ENCODE results near the gene NTRK2.

Gene NTRK2

GRCh38 chr9:84812847-84813246 lies 143.3 kb downstream of the NTRK2 start:
- no peak for DNase-seq (ENCODE audit: low spot score)
- FAIRE-seq: no peak

- no peak for FAIRE-seq
- DNase-seq (ENCODE audit: low spot score): no peak
Measured at GRCh38 chr9:84815554-84815953, 146.0 kb downstream of the NTRK2 start.

DNA sequence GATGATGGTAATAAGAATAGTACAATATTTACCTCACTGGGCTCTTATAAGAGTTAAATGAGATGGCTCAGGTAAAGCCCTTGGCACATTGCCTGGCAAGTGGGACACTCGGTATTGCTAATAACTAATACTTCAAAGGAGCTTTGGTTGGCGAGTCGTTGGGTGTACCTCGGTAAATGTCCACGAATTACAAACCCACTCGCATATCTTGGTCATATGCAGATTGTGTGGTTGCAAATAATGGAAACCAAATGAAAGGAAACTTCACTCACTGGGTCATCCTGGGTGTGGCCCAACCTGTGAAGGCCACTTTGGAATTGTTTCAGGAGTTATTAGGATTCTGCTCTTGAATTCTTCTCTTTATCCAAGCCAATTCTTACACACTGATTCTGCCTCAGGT lies 147.5 kb downstream of the NTRK2 start:
- FAIRE-seq (no peak), DNase-seq (ENCODE audit: low spot score) (no peak)

GRCh38 chr9:84818791-84819190 lies 149.3 kb downstream of the NTRK2 start:
- DNase-seq (ENCODE audit: low spot score): no peak
- FAIRE-seq: no peak

DNA sequence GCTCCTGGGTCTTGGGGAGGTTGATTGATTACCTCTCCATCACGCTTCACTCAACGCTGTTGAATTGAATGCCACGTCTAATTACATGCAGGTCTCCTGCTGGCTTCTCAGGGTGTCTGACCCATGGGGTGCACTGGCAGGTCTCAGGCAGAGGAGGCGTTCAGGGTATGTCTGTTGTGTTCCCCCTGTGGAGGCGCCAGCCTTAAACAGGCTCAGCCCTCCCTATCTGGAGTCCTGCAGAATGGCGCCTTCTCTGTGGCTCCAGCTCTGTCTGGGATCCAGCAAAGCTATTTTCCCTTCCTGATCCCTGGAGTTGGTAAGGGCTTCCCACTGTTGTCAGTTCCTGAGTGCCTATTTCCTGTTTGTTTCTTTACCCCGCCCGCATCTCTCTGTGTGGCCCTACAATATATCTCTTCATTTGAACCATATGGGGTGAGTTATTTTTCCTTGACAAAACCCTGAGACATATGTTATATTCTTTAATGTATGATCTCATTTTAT lies 150.0 kb downstream of the NTRK2 start:
- no peak for DNase-seq (ENCODE audit: low spot score)
- no peak for FAIRE-seq

DNA sequence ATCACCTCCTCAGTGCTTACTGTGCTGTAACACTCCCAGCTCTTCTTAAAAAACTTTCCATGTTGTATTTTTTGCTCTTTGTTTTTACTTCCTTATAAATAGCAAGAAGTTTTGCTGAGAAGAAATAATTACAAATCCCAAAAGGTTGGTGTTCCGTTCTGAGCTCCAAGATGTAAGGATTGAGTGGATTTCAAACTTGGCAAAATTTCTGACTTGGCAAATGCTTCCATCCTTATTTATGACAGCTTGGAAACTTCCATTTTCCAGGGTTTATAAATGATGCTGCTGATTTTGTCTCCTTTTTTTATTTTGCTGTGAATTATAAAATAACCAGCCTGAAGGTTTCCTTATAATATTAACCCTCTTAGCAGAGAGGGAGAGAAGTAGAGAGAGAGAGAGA lies 151.9 kb downstream of the NTRK2 start:
- no peak for FAIRE-seq
- no peak for DNase-seq (ENCODE audit: low spot score)

DNA sequence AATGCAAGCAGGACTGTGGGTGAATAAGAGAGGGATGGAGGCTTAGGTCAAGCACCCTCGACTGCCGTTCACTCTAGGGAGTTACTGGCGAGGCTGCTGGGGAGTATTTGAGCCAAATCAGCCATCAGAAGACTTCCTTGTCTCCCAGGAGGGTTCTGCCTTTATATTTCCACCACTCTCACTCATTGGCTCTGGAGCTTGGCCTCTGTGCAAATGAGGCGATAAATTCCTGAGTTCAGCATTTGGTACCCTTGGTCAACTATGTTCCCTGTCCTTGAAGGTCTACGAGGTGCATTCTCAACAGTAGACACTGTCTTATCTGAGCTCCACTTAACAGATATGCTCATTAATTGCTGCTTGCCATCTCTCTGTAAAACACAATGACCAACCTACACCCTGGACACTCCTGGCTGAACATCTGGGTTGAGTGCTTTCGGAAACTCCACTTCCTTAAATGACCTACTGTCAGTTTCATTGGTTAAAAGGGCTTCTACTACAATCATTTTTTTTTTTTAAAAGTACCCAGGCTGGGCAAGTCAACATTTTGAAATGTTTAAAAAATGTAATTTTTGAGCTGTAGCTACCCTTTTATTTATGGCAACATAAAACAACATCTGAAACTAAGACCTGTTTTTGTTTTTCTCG lies 153.2 kb downstream of the NTRK2 start:
- FAIRE-seq (no peak), DNase-seq (ENCODE audit: low spot score) (no peak)

DNA sequence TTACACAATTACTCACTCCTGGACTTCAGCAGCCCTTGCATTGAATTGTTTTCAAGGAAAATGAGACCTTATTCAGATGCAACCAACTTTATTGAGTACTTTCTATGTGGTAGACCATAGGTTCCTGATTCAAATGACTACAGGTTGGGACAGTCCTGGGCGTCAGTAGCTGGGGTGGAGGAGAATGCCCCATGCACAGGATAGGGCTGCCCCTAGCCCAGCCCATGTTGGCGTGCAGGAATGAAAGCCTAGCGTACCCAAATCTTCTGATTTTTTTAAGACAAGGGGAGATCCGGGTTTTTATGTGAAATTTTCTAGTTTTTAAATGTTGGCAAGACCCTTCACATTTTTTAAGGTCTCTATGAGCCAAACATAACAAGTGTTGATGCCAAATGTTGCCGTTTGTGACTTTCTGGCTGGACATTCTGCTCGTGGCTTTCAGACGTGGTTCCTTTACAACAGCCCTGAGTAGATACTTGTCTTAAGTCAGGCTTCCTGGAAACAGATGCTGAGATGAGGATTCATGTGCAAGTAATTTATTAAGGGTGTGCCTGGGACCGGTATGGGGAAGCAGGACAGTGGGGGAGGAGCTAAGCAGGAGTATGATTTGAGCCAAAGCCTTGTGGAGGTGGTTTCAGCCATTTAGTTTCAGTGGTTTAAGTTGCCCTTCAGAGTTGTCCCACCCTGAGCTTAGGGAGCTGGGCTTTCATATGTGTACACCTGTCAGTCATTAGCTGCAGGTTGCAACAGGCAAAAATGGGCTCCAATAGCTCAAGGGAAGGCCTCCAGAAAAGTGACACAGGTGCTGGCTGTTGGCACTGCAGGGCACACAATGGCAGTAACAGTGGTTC lies 154.1 kb downstream of the NTRK2 start:
- no peak for DNase-seq (ENCODE audit: low spot score)

GRCh38 chr9:84827216-84827765 lies 157.8 kb downstream of the NTRK2 start:
- FAIRE-seq (no peak), DNase-seq (ENCODE audit: low spot score) (no peak)

More for the DNA sequence above, 154.1 kb downstream of the NTRK2 start:
- FAIRE-seq: no peak

DNA sequence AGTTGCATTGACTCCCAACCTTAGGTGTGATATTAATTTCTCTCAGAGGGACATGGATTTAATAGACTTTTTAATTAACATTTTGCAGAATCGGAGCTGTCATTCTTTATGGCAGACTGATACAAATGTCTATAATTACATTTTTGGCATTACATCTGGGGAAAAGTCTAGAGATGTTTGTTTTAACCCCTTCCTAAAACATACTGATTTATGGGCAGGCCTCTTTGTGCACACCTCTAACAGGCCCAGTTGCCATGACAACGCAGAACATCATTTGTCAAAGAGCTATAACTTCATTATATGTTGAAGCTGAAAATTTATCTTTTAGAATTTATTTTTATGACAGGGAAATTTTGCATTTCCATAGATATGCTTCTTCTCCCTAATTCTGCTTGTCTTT lies 158.5 kb downstream of the NTRK2 start:
- DNase-seq (ENCODE audit: low spot score) (no peak), FAIRE-seq (no peak)

DNA sequence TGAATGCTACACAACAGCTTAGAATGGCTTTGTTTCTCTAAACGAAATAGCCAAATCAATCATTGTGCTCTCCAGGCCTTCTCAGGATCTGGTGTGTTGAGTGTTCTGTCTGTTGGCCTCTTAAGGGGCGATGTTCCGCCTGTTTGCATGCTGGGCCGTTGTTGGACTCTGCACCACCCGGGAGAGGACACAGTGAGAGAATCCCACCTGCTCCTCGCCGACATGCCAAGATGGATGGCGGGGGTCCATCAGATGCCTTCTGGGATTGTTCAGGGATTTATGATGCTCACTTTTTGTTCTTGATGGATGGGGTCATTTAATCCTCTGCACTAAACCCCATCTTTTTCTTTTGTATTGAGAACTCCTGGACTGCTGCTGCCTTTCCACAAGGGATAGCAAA lies 159.9 kb downstream of the NTRK2 start:
- DNase-seq (ENCODE audit: low spot score): no peak
- no peak for FAIRE-seq

GRCh38 chr9:84829997-84830696 lies 160.6 kb downstream of the NTRK2 start:
- FAIRE-seq: no peak

DNA sequence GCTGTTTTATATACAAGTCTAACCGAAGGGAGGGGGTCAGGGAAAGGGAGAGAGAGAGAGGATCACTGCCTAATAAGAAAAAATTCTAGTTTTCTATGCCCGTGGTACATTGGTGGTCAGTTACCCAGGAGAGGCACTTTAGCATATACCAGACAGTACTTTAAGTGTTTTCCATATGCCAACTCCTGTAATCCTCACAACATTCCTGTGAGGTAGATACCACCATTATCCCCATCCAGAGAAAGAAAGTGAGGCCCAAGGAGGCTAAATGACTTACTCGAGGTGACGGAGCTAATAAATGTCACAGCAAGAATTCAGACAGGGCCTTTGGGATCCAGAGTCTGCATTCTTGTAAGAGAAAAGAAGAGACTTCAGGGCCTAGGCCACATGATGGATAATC lies 161.8 kb downstream of the NTRK2 start:
- FAIRE-seq: no peak
- no peak for DNase-seq (ENCODE audit: low spot score)

More at GRCh38 chr9:84829997-84830696, 160.6 kb downstream of the NTRK2 start:
- no peak for DNase-seq (ENCODE audit: low spot score)

DNA sequence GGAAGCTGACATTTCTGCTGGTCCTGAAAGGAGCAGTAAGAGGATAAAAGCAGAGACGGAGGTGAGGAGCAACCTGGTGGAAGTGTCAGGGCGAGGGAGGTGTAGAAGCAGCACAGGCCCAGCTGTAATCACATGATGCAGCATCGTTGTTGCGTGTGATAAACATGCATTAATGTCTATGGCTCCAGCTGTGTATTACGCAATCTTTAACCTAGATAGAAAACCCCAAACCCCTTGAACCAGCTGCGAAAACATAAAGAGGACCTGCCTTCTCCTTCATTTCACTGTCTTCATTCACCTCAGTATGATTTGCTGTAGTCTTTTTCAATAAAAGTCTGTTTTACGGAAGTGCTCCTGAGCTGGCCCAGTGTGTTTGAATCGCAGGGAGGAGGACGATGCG lies 162.9 kb downstream of the NTRK2 start:
- FAIRE-seq: no peak
- no peak for DNase-seq (ENCODE audit: low spot score)

DNA sequence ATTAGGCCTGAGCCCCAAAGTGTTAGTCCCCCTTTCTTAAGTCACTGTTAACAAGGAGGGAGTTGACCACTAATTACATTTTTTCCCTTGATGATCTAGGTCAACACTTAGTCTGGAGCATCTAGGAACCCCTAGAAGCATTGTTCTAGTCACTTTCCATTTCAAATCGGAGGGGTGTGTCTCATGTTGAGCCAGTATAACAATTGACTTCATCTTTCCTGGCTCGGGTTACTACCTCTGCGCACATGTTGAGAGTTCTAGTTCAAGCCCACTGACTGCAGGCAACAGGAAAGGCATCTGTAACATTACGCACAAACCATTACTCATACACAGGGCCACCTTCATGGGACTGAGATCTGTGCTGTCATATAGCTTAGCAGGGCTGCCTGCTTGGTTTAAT lies 164.9 kb downstream of the NTRK2 start:
- DNase-seq (ENCODE audit: low spot score) (no peak), FAIRE-seq (no peak)

DNA sequence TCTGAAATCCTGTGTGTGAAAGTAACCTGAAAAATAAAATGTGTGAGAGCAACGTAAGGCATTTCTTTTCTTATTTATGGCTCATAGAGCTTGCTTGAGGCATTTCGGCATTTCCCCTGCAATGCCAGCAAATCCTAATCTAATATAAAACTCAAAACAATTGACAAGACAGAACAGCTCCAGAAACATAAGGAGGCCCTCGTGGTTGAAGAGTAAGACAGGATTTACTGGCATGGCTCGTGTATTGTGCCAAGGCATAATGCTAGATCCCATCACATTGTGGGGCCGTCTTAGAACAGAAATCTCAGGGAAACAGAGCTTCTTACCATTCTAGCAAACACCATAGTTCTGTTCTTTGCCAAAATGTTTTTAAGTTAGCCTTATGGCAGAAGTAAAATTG lies 166.2 kb downstream of the NTRK2 start:
- FAIRE-seq: no peak
- no peak for DNase-seq (ENCODE audit: low spot score)

DNA sequence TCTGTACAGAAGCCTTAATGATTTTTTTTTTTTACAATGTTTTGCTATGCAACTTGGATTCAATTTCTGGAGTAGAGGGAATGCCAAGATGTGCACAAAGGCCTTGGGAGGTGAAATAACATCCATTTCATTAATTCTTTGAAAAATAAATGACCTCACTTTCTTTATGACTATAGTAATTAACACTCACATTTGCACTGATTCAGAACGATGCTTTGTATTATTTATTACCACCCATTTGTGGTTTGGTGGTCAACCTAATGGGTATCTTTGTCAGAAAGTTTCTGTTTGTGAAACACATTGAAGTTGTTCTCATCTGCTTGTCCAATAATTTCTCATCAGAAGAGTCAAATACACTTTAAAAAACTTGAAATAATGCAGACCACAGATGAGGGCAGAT lies 169.3 kb downstream of the NTRK2 start:
- FAIRE-seq (no peak), DNase-seq (ENCODE audit: low spot score) (no peak)

GRCh38 chr9:84839541-84839940 lies 170.0 kb downstream of the NTRK2 start:
- DNase-seq (ENCODE audit: low spot score) (no peak), FAIRE-seq (no peak)

DNA sequence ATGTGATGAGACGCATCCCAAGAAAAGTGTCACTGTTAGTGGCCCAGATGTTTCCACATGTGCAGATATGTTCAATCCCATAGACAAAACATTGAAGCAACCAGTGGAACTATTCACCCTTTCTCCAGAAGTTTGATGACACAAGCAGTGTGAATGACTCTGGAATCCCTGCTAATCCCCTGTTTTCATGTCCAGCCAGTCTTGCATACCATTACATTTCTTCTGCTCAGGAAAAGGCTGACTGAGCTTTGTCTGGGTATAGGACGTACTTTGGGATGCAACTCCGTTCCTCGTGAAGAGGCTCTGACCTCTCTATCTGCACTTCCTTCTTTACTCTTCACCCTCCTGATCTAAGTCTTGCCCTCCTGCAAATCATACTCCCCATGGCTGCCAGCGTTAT lies 172.4 kb downstream of the NTRK2 start:
- FAIRE-seq: no peak
- DNase-seq (ENCODE audit: low spot score): no peak

DNA sequence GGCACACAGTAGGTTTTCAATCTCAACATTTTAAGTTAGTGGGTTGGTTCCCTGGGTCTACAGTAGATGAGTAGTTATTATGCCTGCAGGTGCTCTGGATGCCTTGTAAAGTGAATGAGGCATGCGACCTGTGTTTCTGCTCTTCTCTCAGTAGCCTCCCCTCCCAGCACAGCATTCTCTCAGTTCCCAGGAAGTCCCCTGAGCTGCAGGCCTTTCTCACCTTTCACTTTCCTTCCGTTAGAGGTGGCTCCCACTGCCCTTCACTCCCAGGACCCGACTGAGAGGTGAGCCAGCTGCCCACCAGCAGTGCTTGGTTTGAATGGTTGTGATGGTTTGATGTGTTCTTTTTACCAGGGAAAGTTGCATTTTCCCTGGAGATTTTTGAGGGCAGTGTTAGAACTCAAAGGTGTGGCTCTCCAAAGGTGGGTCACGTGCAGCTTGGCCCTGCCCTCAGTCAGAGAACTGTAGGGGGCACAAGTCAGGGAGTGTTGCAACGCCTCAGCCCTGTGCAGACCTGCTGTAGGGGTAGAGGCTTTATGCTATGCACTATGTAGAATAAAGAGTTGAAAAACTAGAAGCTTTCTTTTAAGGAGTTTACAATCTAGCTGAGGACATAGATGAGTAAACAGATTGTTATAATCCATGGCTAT lies 173.8 kb downstream of the NTRK2 start:
- DNase-seq (ENCODE audit: low spot score): no peak
- FAIRE-seq: no peak

All from urothelium cell line (cell line).